Putamen (tissue), 1 donor: Measurements from ENCODE around the gene GLMN.
"Not testable (repeated sequence)": the region's sequence is repeated elsewhere in the genome, so short reads cannot be mapped to it uniquely, and the experiment has no call there.

Source experiments
- DNase-seq: peaks from one replicate; pipeline ENCODE4 v3.0.0-alpha.2; 2016; ENCODE audit warnings: low spot score

Gene GLMN

DNA sequence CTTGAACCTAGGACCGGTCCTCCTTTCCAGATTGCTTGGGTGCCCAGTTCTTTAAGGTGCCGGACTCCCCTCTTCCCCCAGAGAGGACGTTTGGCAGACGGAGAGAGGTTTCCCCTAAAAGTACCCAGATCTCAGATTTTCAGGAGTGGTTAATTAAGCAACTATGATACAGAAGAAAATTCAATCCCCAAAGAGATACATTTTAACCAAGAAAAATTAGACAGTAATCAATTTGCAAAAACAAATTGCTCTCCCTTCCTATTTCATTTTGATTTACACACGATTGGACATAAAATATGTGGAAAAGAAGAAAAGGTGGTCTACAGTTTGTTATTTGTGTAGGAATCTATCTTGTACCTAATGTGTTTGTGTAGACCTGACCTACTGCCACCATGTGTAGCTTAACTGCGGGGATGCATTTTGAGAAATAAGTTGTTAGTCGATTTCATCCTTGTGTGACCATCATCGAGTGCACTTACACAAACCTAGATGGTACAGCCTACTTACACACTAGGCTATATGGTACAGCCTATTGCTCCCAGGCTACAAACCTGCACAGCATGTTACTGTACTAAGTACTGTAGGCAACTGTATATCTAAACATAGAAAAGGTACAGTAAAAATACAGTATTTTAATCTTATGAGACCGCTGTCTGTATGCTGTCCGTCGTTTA is 827 bp upstream of the GLMN start:
- no peak for DNase-seq

DNA sequence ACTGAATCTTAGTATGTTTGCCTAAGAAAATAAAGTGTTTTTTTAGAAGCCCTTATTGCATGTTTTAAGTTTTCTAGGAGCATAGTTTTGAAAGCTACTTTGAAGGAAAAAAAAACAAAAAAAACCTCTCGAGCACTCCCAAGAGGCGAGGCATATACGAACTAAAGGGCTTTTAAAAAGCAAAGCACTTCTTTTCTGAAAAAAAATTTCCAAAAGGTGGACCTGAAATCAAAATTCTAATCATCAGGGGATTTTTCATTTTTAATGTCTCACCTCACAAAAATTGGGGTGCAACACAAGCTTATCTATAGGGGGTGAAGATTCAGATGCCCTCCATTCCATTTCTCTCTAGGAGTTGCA is 594 bp downstream of the GLMN start:
- no peak for DNase-seq

DNA sequence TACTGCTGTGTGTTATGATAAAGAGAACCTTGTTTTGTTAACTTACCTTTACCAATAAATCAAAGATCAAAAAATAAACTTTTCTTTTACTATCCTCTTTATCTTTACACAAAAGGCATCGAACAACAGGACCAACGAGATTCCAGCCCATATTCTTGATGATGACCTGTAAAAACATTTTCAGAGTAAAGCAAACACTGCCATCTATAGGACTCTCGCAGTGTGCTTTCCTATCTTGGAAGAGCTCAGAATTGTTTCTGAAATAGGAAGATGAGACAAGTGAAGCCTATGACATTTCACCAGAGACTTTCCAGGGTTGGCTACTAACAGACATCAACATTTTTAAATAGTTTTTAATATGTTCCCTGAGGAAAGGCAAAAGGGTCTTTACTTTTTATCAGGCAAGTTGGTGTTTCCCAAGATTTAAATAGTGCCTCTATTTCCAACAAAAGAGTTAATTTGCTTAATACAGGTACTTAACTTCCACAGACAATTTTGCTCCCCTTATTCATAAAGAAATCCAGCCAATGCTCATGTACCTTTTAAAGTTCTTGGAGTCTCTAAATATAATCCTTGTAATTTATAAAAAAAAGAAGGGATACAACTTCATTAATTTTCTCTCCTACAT is 7.3 kb downstream of the GLMN start:
- peak; percentile 47 for DNase-seq

- not testable (repeated sequence) for DNase-seq
These were observed 17.4 kb downstream of the GLMN start for GRCh38 chr1:92281411-92281810.

GRCh38 chr1:92279781-92280180 is 19.0 kb downstream of the GLMN start:
- not testable (repeated sequence) for DNase-seq

GRCh38 chr1:92277105-92277723 is 21.6 kb downstream of the GLMN start:
- DNase-seq = no peak

DNA sequence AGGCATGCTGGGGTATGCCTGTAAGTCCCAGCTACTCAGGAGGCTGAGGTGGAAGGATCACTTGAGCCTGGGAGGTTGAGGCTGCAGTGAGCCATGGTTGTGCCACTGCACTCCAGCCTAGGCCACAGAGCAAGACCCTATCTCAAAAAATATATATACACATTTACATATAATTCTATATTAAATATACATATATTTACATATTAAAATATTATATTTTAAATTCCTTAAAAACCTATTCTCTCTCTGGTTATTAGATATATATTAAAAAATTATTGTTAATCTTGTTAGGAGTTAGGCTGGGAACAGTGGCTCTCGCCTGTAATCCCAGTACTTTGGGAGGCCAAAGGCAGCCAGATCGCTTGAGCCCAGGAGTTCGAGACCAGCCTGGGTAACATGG is 22.7 kb downstream of the GLMN start:
- DNase-seq = no peak

- no peak for DNase-seq
These were observed 23.8 kb downstream of the GLMN start for GRCh38 chr1:92274939-92275338.

DNA sequence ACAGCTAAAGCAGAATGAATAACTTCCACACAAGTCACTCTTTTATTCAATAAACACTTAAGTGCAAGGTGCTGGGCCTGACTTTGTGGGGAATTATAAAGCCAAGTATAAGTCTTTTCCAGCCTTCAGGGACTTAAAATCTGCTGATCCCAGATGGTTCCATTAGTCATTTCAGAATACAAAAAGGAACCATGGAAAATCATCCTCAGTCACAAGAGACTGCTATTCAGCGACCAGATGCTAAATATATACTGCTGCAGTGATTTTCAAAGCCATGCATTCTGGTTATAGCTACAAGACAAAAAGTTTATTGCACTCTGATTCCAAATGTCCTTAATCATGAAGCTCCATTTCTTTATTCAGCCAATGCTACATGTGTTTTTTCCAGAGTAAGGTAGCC is 25.7 kb downstream of the GLMN start:
- DNase-seq = no peak

DNA sequence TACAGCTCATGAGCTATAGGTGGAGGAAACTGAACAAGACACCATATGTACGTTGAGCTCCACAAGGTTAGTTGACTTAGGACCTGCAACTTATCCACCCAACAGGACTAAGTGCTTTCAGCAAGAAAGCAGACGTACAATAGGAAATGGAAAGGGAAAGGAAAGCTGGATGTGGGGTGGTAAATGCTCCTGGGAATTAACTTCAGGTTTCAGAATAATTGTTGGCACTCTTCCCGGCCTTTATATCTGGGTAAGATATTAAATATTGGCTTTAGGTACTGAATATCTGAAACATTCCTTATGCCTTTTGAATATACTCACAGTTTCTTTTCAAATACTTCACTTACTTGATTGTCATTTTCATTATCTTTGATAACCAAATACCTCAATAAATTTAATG is 36.3 kb downstream of the GLMN start:
- DNase-seq = no peak

GRCh38 chr1:92259350-92259749 is 39.4 kb downstream of the GLMN start:
- peak; percentile 30 for DNase-seq

DNA sequence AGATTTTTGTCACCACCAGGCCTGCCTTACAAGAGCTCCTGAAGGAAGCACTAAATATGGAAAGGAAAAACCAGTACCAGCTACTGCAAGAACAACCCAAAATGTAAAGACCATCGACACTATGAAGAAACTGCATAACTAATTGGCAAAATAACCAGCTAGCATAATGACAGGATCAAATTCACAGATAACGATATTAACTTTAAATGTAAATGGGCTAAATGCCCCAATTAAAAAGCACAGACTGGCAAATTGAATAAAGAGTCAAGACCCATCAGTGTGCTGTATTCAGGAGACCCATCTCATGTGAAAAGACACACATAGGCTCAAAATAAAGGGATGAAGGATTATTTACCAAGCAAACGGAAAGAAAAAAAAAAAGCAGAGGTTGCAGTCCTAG is 44.1 kb downstream of the GLMN start:
- not testable (repeated sequence) for DNase-seq

DNA sequence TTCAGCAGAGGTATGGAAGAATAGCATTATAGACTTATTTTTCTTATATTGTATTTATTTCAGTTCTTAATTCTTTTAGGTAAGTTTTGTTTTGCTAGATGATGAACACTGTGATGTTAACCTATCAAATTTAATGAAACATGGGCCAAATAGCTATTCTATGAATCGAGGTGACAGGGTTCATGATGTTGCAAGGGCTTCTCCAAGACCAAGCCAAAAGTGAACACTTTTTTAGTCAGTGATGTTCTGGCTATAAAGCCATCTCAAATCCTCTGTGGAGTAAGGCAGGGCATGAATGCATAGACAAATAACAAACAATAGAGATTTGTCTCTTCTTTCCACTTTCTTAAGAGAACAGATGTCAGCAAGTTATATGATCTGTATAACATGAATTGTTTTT is 54.4 kb downstream of the GLMN start:
- DNase-seq = no peak

DNA sequence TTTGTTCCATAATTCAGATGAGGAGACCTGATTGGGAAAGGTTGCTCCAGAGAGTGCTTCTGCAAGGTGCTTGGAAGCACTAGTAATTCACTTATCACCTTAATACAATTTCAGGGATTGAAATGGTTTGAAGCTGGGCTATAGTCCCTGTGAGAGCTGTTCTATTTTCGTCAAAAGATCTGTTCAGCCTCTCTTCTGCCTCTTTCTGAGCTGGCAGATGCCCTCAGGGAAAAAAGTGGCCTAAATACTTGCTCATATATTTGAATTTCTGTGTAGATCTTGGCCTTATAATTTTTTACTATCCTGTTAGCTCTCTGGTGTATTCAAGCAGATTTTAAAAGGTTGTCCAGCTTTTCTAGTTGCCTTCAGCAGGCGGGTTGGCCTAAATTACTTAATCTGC is 58.8 kb downstream of the GLMN start:
- DNase-seq = no peak

DNA sequence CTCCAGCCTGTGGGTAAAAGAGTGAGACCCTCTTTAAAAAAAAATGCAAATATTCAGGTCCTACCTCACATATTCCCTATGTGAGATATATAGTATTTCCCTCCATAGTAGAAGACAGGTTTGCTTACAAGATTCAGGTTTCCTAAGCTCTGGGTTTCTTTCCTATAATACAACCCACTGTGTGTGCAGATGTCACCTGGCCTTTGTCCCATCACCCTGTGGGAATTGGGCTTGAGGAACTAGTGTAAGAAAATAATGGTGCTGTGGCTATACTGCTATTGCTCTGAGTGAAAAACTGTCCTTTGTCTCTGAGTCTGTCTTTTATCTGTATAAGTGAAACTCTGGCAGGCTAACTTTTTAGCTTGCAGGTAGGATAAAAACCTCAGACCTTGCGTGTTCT is 68.1 kb downstream of the GLMN start:
- DNase-seq = no peak

DNA sequence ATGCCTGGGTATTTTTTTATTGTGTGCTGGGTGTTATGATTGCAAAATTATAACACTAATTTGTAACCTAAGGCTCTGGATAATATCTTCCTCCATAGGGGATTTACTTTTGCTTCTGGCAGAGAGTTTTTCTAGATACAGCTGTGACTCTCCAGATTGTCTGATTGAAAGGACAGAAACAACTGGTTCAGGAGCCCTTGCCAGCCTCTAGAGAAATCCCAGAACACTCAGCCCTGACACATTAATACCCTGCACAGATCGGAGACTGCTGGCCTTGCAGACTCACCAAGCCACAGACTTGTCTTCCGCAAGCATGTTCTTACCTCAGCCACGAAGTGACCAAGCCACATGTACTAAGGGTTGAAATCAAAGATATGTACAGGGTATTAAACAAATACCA is 70.4 kb downstream of the GLMN start:
- no peak for DNase-seq

DNA sequence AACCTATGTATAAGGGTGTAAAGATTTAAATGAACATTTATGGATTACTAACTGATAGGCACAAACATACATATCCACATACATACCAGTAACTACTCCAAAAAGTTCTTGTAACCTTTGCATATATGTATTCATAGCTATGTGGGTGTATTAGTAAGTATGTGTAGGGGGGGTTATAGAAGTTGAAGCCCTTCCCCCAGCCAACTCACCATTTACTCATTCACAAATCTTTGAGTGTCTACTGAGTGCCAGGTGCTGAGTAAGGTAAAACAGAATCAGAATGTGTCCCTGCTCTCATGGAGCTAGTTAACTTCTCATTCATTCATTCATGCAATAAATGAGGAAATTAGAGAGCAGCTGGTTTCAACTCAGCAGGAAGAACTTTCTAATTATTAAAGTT is 79.8 kb downstream of the GLMN start:
- DNase-seq = no peak

- DNase-seq = no peak
These were observed 80.2 kb downstream of the GLMN start for GRCh38 chr1:92218559-92218958.

GRCh38 chr1:92217721-92218120 is 81.1 kb downstream of the GLMN start, which contains the start of gene C1orf146:
Gene C1orf146, plus strand, starts transcription at chr1:92217915. Its CDS starts 13,506 bp downstream, at chr1:92231421.
- DNase-seq = no peak

DNA sequence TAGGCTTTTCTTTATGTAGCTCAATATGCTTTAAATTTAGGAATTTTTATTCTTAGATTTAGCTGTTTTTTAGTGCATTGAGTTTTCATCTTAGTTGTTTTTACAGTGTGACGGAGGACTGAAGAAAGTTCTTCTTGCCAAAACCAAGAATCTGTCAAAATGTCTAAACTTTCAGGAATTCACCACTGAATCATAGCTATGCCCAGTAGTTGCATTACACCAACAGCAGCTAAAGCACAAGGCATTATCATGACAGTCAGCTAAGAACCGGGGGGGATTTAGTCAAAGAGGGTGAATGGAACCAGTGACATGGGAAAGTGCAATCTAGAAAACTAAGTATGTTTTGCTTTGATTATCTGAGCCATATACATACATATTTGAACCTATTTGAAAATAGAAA is 87.6 kb downstream of the GLMN start:
- DNase-seq = no peak

DNA sequence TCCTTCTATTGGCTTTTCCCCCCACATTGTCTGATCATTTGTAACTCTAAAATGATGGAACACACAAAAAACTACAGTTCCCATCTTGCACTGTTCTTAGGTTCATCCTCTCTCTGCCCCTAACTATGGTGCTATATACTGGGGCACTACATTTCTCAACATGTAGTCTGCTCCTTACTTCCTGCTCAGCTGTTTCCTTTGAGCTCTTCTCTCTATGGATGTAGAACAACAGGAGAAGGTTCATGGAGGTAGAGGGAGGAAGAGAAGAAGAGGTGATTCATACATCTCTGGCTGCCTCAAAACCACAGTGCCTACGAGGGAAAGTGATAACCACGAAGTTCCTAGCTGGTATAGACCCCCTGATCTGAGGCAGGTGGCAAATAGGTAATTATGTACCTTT is 88.1 kb downstream of the GLMN start:
- no peak for DNase-seq

DNA sequence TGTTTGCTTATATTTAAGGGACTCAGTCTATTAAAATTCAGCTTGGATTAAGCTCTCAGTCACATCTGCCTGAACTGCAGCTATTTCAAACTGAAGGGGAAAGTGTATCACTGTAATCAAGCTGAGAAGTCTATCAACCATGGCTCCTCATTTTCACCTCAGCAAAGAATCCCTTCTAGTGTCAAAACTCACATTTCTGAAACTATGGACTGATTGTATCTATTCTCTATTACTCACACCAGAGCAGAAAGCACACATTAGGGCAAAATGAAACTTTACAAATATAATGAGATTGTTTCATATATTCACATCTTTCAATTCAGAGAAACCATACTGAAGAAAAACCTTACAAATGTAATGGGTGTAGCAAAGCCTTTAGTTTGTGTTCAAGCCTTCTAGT is 95.7 kb downstream of the GLMN start:
- no peak for DNase-seq

GRCh38 chr1:92201973-92202372 is 96.8 kb downstream of the GLMN start:
- DNase-seq = no peak
